SU-DHL-6 (cell line): ENCODE measurements around the gene CLIP3.

Source experiments
- H2AFZ ChIP-seq: fragments of 200-600 bp; sonication (generic); 2 replicates; pipeline ENCODE4 v1.6.1; 2014; ENCODE audit warnings: low read depth, mild to moderate bottlenecking, moderate library complexity, mixed read lengths, antibody characterized with exemption, low read length; ENCODE audit not compliant: severe bottlenecking
- H3F3A ChIP-seq: fragments of 200-600 bp; shearing (Covaris generic); 2 replicates; pipeline ENCODE4 v1.6.0; 2016; ENCODE audit warnings: antibody characterized with exemption, mild to moderate bottlenecking; ENCODE audit not compliant: insufficient read depth
- H3K27ac ChIP-seq: fragments of 200-600 bp; sonication (generic); 2 replicates; pipeline ENCODE4 v1.5.1; 2016; ENCODE audit warnings: low read depth, mild to moderate bottlenecking, low read length, moderate library complexity, mixed read lengths
- H3K27me3 ChIP-seq: fragments of 200-600 bp; sonication (generic), shearing (Covaris generic); 2 replicates; pipeline ENCODE4 v1.6.0; 2014; ENCODE audit warnings: mild to moderate bottlenecking, low read length
- H3K36me3 ChIP-seq: fragments of 200-600 bp; sonication (generic); 2 replicates; pipeline ENCODE4 v1.6.1; 2014; ENCODE audit warnings: mild to moderate bottlenecking, low read length, mixed read lengths
- H3K4me2 ChIP-seq: fragments of 300-600, 200-600 bp; shearing (Covaris generic), sonication (generic); 2 replicates; pipeline ENCODE4 v1.6.0; 2014; ENCODE audit warnings: low read length, low read depth, mild to moderate bottlenecking; ENCODE audit not compliant: poor library complexity, severe bottlenecking
- H3K4me3 ChIP-seq: fragments of 200-600 bp; sonication (generic); 2 replicates; pipeline ENCODE4 v1.5.1; 2014; ENCODE audit warnings: antibody characterized with exemption, low read length, mild to moderate bottlenecking, mixed read lengths; ENCODE audit not compliant: insufficient read depth, poor library complexity, severe bottlenecking
- H3K79me2 ChIP-seq: fragments of 200-600 bp; sonication (generic); 2 replicates; pipeline ENCODE4 v1.6.1; 2014; ENCODE audit warnings: mild to moderate bottlenecking, low read length, moderate library complexity; ENCODE audit not compliant: insufficient read depth
- H3K9ac ChIP-seq: fragments of 200-600 bp; sonication (generic); 2 replicates; pipeline ENCODE4 v1.7.0; 2014; ENCODE audit warnings: mild to moderate bottlenecking, low read length
- H3K9me2 ChIP-seq: fragments of 200-600 bp; sonication (generic); replicated peaks from 2 replicates; pipeline ENCODE4 v1.6.1; 2014; ENCODE audit warnings: low read length; ENCODE audit not compliant: insufficient read depth
- H3K9me3 ChIP-seq: fragments of 200-600 bp; sonication (generic); 2 replicates; pipeline ENCODE4 v1.6.1; 2014; ENCODE audit warnings: low read length, mixed read lengths; ENCODE audit not compliant: insufficient read depth
- H4K20me1 ChIP-seq: fragments of 200-600 bp; sonication (generic); 2 replicates; pipeline ENCODE4 v1.6.1; 2014; ENCODE audit warnings: low read depth, mild to moderate bottlenecking, antibody characterized with exemption, low read length, moderate library complexity, mixed read lengths
- EZH2phosphoT487 ChIP-seq: fragments of 200-600 bp; sonication (generic), shearing (Covaris generic); conservative IDR thresholded peaks from 2 replicates; pipeline ENCODE4 v1.6.1; 2018; ENCODE audit warnings: mild to moderate bottlenecking, antibody characterized with exemption, low read length, moderate library complexity, mixed read lengths
- TF ChIP-seq, protein P1 (sequence below): fragments of 200-600 bp; sonication (generic); IDR thresholded peaks from one replicate; pipeline ENCODE4 v1.5.1; 2017; ENCODE audit warnings: antibody characterized with exemption, mild to moderate bottlenecking, low read length, moderate library complexity; ENCODE audit not compliant: insufficient read depth, poor library complexity, severe bottlenecking

The CLIP3 gene

DNA sequence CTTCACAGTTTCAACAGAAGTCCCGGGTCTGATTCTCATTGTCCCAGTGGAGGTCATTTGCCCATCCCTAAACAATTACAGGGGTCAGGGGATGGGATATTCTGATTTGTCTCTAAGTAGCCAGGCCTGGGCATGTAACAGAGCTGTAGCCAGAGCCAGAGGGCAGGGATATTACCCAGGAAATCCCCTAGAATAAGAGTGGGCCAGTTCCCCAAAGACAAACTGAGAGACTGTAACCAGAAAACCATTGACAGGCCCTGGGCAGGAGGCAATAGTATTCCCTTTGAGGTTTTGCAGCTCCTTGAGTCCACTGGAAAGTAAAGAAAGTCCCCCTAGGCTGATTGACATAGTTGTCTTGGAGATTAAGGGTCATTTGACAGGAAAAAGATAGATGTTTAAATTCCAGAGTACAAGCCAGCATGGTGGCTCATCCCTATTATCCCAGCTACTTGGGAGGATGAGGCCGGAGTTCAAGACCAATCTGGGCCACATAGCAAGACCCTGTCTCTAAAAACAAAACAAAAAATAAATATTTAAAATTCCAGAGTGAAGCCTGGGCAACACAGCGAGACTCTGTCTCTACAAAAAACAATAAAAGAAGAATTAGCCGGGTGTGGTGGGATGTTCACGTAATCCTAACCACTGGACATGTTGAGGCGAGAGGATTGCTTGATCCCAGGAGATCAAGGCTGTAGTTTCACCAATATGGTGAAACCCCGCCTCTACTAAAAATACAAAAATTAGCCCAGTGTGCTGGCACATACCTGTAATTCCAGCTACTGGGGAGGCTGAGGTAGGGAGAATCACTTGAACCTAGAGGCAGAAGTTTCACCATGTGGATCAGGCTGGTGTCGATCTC lies 39.5 kb downstream of the CLIP3 start:
- Histone ChIP-seq H3K9me3 (no peaks in the 10 kb centered on the region), H3K36me3 (no peaks in the 10 kb centered on the region), H3K79me2 (peaks cover 23% of the 10 kb centered on the region), H2AFZ (no peak overlapping the region), H3F3A (no peaks in the 10 kb centered on the region), H3K9me2 (no peaks in the 10 kb centered on the region), H3K27ac (no peak overlapping the region), H3K4me2 (no peak overlapping the region), H3K4me3 (no peak overlapping the region), H3K27me3 (no peaks in the 10 kb centered on the region), H3K9ac (no peak overlapping the region), H4K20me1 (no peaks in the 10 kb centered on the region)
- TF ChIP-seq, protein P1, sequence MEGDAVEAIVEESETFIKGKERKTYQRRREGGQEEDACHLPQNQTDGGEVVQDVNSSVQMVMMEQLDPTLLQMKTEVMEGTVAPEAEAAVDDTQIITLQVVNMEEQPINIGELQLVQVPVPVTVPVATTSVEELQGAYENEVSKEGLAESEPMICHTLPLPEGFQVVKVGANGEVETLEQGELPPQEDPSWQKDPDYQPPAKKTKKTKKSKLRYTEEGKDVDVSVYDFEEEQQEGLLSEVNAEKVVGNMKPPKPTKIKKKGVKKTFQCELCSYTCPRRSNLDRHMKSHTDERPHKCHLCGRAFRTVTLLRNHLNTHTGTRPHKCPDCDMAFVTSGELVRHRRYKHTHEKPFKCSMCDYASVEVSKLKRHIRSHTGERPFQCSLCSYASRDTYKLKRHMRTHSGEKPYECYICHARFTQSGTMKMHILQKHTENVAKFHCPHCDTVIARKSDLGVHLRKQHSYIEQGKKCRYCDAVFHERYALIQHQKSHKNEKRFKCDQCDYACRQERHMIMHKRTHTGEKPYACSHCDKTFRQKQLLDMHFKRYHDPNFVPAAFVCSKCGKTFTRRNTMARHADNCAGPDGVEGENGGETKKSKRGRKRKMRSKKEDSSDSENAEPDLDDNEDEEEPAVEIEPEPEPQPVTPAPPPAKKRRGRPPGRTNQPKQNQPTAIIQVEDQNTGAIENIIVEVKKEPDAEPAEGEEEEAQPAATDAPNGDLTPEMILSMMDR: no peak
- TF ChIP-seq EZH2phosphoT487: no peak

DNA sequence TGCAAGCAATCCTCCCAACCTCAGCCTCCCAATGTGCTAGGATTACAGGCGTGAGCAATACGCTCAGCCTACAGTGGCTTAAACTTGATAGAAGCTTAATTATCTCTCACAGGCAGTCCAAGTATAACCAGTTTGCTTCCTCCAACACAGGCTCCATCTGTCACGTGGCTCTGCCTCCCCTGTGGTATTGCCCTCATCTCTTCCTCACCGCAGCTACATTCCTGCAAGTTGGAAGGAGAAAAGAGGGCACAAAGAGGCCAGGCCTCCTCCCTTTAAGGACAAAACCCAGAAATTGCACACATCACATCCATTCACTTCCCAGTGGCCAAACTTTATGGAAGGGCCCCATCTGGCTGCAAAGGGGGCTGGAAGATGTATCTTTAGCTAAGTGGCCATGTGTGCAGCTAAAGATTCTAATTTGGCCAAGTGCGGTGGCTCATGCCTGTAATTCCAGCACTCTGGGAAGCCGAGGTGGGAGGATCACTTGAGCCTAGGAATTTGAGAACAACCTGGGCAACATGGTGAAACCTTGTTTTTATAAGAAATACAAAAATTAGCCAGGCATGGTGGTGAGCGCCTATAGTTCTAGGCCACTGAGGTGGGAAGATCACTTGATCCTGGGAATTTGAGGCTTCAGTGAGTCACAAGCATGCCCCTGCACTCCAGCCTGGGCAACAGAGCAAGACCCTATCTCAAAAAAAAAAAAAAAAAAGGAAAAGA lies 40.8 kb downstream of the CLIP3 start:
- Histone ChIP-seq H2AFZ (no peak overlapping the region), H3K36me3 (no peaks in the 10 kb centered on the region), H3K4me3 (no peak overlapping the region), H3K79me2 (peaks cover 17% of the 10 kb centered on the region), H3K9me2 (no peaks in the 10 kb centered on the region), H3K4me2 (no peak overlapping the region), H3K9ac (no peak overlapping the region), H3K9me3 (no peaks in the 10 kb centered on the region), H3K27ac (no peak overlapping the region), H3K27me3 (no peaks in the 10 kb centered on the region), H3F3A (no peaks in the 10 kb centered on the region), H4K20me1 (no peaks in the 10 kb centered on the region)
- TF ChIP-seq, protein P1: no peak
- TF ChIP-seq EZH2phosphoT487: no peak

DNA sequence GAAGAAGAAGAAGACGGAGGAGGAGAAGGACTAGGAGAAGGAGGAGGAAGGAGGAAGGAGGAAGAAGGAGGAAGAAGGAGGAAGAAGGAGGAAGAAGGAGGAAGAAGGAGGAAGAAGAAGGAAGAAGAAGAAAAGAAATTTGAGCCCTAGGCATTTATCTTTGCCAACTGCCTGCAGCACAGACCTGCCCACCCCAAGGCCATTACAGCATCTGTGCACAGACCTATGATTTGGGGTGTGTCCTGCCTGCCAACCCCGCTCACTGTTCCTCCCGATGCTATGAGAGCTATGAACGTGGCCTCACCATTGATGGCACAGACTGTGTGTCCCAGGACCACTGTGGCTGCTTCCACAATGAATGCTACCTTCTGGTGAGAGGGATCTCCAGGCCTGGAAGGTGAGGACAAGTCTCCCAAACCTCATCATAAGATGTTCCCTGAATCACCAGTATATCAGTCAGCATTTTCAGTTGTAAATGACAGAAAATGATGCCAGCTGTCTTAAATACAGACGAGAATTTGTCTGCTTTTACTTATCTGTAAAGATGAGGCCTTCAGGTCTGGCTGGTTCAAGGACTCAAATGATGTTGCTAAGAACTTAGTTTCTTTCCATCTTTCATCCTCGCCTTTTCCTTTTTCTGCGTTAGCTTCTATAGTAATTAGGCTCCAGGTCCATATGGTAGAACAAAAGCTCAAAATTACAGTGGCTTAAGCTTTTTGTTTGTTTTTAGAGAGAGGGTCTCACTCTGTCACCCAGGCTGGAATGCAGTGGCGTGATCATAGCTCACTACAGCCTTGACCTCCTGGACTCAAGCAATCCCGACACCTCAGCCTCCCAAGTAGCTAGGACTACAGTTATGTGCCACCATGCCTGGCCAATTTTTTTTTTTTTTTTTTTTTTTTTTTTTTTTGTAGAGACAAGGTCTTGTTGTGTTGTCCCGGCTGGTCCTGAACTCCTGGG lies 41.6 kb downstream of the CLIP3 start:
- Histone ChIP-seq H3K36me3 (no peaks in the 10 kb centered on the region), H4K20me1 (no peaks in the 10 kb centered on the region), H3K9me2 (no peaks in the 10 kb centered on the region), H3K9me3 (no peaks in the 10 kb centered on the region), H2AFZ (no peak overlapping the region), H3F3A (no peaks in the 10 kb centered on the region), H3K27ac (no peak overlapping the region), H3K4me2 (no peak overlapping the region), H3K9ac (no peak overlapping the region), H3K4me3 (no peak overlapping the region), H3K27me3 (no peaks in the 10 kb centered on the region), H3K79me2 (peaks cover 9% of the 10 kb centered on the region)
- TF ChIP-seq, protein P1: no peak
- no peak for TF ChIP-seq EZH2phosphoT487
